ENCODE data around the gene ZNF664. TPM values are rescaled to one million over a fixed set of nuclear protein-coding genes. Genes with fewer than 3 reads are reported as not detected.

Gene ZNF664
- total and polyA plus RNA-seq, 2 of the 4 experiments (the other 2 are of a cell fraction) = 29.9 to 32.6 TPM

- Histone ChIP-seq H4K20me1 (ENCODE audit: insufficient read depth, low read length) (no peaks in the 10 kb centered on the region), H3K9ac (ENCODE audit: low read depth, low read length) (no peak overlapping the region), H2BK15ac (ENCODE audit: low read depth, low read length) (no peak overlapping the region), H2AK9ac (replicated peaks; ENCODE audit: low read depth, low read length, poor library complexity) (no peak overlapping the region), H3K23ac (ENCODE audit: low read depth, low read length) (no peak overlapping the region), H3K36me3 (ENCODE audit: control insufficient read depth, insufficient read depth, low read length) (peaks cover 43% of the 10 kb centered on the region), H2AK5ac (ENCODE audit: low read depth, low read length) (no peak overlapping the region), H2AFZ (replicated peaks; ENCODE audit: low read length, poor library complexity) (no peak overlapping the region), H2BK20ac (ENCODE audit: low read depth, low read length) (no peak overlapping the region), H3K27me3 (ENCODE audit: control insufficient read depth, insufficient read depth, low read length) (no peaks in the 10 kb centered on the region), H3K79me1 (ENCODE audit: low read depth in 1 of 2, low read length in 2 of 2) (peaks cover 0 to 12% of the 10 kb centered on the region in 2 experiments; a peak in 2 of 4 replicates), H3K27ac (ENCODE audit: insufficient read depth, low read length) (no peak overlapping the region), H3K14ac (replicated peaks; ENCODE audit: low read depth, low read length) (no peak overlapping the region), H4K8ac (ENCODE audit: low read depth in 2 of 2, low read length in 2 of 2) (no peak overlapping the region), H3K4me3 (ENCODE audit: insufficient read depth, low read depth, low read length) (no peak overlapping the region), H3K9me3 (ENCODE audit: control insufficient read depth, insufficient read depth, low read length) (peaks cover 6% of the 10 kb centered on the region), H3K56ac (ENCODE audit: extremely low read depth, insufficient read depth, low read length) (no peak overlapping the region), H3K4me1 (ENCODE audit: control insufficient read depth, insufficient read depth, low read length) (peaks cover 8% of the 10 kb centered on the region), H3K9me1 (ENCODE audit: insufficient read depth, low read length) (peaks cover 6% of the 10 kb centered on the region; the same call in 1 of the 2 replicates), H3K18ac (ENCODE audit: low read depth, low read length) (no peak overlapping the region), H2BK5ac (ENCODE audit: low read depth, low read length, poor library complexity, severe bottlenecking) (no peak overlapping the region), H3K4me2 (ENCODE audit: low read depth, low read length) (no peak overlapping the region), H3K4ac (ENCODE audit: low read depth, low read length) (no peak overlapping the region), H4K91ac (ENCODE audit: insufficient read depth, low read depth, low read length) (no peak overlapping the region), H2BK120ac (ENCODE audit: low read depth, low read length) (no peak overlapping the region), H4K5ac (ENCODE audit: low read depth, low read length) (no peak overlapping the region)
- intact Hi-C loops (cut with micrococcal nuclease) (no loop called here), dilution Hi-C loops (cut with HindIII; ENCODE audit: low sequenced_read_pairs, unreplicated experiment) (no loop called here), in situ Hi-C loops (cut with MboI; ENCODE audit: low sequenced_read_pairs) (no loop called here)
- BruUV-seq (replicated peaks) = TSS peak; percentile 41
- no peak for DNase-seq
- ATAC-seq (ENCODE audit: low read depth) = no peak
- TF ChIP-seq MXI1 (IDR thresholded peaks at IDR 0.05; ENCODE audit: borderline replicate concordance, low read depth, low read length) (no peak), MAFK (IDR thresholded peaks at IDR 0.05; ENCODE audit: low read depth, low read length) (no peak), NFE2L2 (IDR thresholded peaks at IDR 0.05; ENCODE audit: low read depth, low read length) (no peak), SMC3 (IDR thresholded peaks at IDR 0.05; ENCODE audit: low read depth, low read length) (no peak), CEBPB (IDR thresholded peaks at IDR 0.05; ENCODE audit: low read depth, low read length) (no peak), CTCF (conservative IDR thresholded peaks at IDR 0.05; ENCODE audit: low read depth, low read length) (no peak), CHD1 (IDR thresholded peaks at IDR 0.05; ENCODE audit: low read depth, low read length) (no peak), USF2 (IDR thresholded peaks at IDR 0.05; ENCODE audit: low read depth, low read length) (no peak), ELK1 (IDR thresholded peaks at IDR 0.05; ENCODE audit: borderline replicate concordance, low read depth, low read length) (no peak), MAZ (IDR thresholded peaks at IDR 0.05; ENCODE audit: borderline replicate concordance, low read depth, low read length) (no peak)
- POLR2A ChIA-PET (ENCODE audit: unreplicated experiment) = no interaction called here
- CTCF ChIA-PET = no interaction called here
- 96% methylated on average over 26 of the region's 46 CpGs; no CpG with 5 or more reads in 1 of the 2 experiments for WGBS, 2 experiments (ENCODE audit: extremely low coverage in 2 of 2, insufficient read length in 1 of 2)
Observed at GRCh38 chr12:123936956-123937706, 35.9 kb upstream of the ZNF664 start.

Data from IMR-90 (cell line).